SU-DHL-6 (cell line): Measurements from ENCODE around the gene ZBTB17.

Experiments used
- EZH2phosphoT487 ChIP-seq: fragments of 200-600 bp; sonication (generic), shearing (Covaris generic); conservative IDR thresholded peaks from 2 replicates; pipeline ENCODE4 v1.6.1; 2018; ENCODE audit warnings: mild to moderate bottlenecking, antibody characterized with exemption, low read length, moderate library complexity, mixed read lengths
- TF ChIP-seq, protein P1 (sequence below): fragments of 200-600 bp; sonication (generic); IDR thresholded peaks from one replicate; pipeline ENCODE4 v1.5.1; 2017; ENCODE audit warnings: antibody characterized with exemption, mild to moderate bottlenecking, low read length, moderate library complexity; ENCODE audit not compliant: insufficient read depth, poor library complexity, severe bottlenecking

DNA sequence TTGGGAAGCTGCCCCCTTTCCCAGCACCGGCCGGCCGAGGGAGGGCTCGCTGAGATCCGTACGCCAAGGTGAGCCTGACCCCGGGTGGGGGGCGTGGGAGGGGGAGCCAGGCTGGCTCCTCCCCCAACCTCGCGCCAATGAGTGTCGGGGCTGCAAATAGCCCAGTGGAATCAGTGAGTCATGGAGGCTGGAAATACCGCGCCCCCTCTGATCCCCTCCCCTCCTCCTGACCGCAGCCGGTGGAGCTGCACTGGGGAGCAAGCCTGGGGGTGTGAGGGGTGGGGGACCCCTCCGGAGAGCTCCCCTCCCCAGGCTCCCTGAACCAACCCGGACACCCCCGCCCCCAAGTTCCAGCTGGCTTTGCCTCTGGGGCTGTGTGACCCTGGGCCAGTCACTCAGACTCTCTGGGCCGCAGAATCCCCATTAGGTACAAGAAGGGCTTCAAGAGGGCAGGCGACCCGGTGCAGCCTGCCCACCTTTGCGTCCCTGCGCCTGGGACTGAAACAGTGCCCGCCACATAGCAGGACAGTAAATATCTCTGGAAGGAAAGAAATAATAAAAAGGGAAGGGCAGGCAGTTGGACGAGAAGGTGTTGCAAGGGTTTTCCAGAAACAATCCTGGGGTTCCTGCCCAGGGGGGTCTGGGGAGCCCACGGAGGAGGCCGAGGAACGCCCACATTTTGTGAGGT, 37.5 kb upstream of the ZBTB17 start:
- TF ChIP-seq, protein P1, sequence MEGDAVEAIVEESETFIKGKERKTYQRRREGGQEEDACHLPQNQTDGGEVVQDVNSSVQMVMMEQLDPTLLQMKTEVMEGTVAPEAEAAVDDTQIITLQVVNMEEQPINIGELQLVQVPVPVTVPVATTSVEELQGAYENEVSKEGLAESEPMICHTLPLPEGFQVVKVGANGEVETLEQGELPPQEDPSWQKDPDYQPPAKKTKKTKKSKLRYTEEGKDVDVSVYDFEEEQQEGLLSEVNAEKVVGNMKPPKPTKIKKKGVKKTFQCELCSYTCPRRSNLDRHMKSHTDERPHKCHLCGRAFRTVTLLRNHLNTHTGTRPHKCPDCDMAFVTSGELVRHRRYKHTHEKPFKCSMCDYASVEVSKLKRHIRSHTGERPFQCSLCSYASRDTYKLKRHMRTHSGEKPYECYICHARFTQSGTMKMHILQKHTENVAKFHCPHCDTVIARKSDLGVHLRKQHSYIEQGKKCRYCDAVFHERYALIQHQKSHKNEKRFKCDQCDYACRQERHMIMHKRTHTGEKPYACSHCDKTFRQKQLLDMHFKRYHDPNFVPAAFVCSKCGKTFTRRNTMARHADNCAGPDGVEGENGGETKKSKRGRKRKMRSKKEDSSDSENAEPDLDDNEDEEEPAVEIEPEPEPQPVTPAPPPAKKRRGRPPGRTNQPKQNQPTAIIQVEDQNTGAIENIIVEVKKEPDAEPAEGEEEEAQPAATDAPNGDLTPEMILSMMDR = no peak
- TF ChIP-seq EZH2phosphoT487 = no peak
